ENCODE results near the gene SATB1. TPM values are rescaled to one million over a fixed set of nuclear protein-coding genes. Genes with fewer than 3 reads are reported as not detected.

SATB1 gene
- total RNA-seq, 4 donors from 2014 or later = 40.9 to 69.6 (median 41.7) TPM

GRCh38 chr3:18346097-18346496 is 79.0 kb downstream of the SATB1 start:
- Histone ChIP-seq H3K4me3 (no peak overlapping the region), H3K27me3 (no peaks in the 10 kb centered on the region), H3K9me3 (no peaks in the 10 kb centered on the region), H3K27ac (no peak overlapping the region), H3K4me1 (no peaks in the 10 kb centered on the region), H3K36me3 (peaks cover 0 to 33% of the 10 kb centered on the region in 2 donors)
- no peak for TF ChIP-seq POLR2A (IDR thresholded peaks at IDR 0.05)
- no peak for TF ChIP-seq CTCF (IDR thresholded peaks at IDR 0.05 in 4 of 5, conservative IDR thresholded peaks at IDR 0.05 in 1 of 5)
- DNase-seq (no peak), ATAC-seq (no peak)
- intact Hi-C loops (cut with DNase I; ENCODE audit: low total_unique reads) (no loop called here), in situ Hi-C loops (cut with MboI; ENCODE audit: low sequenced_read_pairs in 4 of 4) (no loop called here)

- intact Hi-C loops (cut with DNase I; ENCODE audit: low total_unique reads) (no loop called here), in situ Hi-C loops (cut with MboI; ENCODE audit: low sequenced_read_pairs in 4 of 4) (no loop called here)
- Histone ChIP-seq H3K9me3 (no peaks in the 10 kb centered on the region), H3K4me3 (no peak overlapping the region), H3K27ac (no peak overlapping the region), H3K4me1 (no peaks in the 10 kb centered on the region), H3K36me3 (peaks cover 0 to 22% of the 10 kb centered on the region in 2 donors), H3K27me3 (no peaks in the 10 kb centered on the region)
- TF ChIP-seq POLR2A (IDR thresholded peaks at IDR 0.05) (no peak), CTCF (IDR thresholded peaks at IDR 0.05 in 4 of 5, conservative IDR thresholded peaks at IDR 0.05 in 1 of 5) (no peak)
- no peak for ATAC-seq
- no peak for DNase-seq
Observed at GRCh38 chr3:18345015-18345367, 80.1 kb downstream of the SATB1 start.

- TF ChIP-seq CTCF (IDR thresholded peaks at IDR 0.05 in 4 of 5, conservative IDR thresholded peaks at IDR 0.05 in 1 of 5) (no peak), POLR2A (IDR thresholded peaks at IDR 0.05) (no peak)
- intact Hi-C loops (cut with DNase I; ENCODE audit: low total_unique reads) (no loop called here), in situ Hi-C loops (cut with MboI; ENCODE audit: low sequenced_read_pairs in 4 of 4) (no loop called here)
- no peak overlapping the region for H3K4me3 ChIP-seq
- H3K27me3 ChIP-seq = no peaks in the 10 kb centered on the region
- no peak overlapping the region for H3K27ac ChIP-seq
- DNase-seq = no peak
- H3K36me3 ChIP-seq = peaks cover 0 to 18% of the 10 kb centered on the region in 2 donors
- no peaks in the 10 kb centered on the region for H3K9me3 ChIP-seq
- no peak for ATAC-seq
- H3K4me1 ChIP-seq = no peaks in the 10 kb centered on the region
Observed at GRCh38 chr3:18344306-18345014, 80.7 kb downstream of the SATB1 start.

- TF ChIP-seq POLR2A (IDR thresholded peaks at IDR 0.05) (no peak), CTCF (IDR thresholded peaks at IDR 0.05 in 4 of 5, conservative IDR thresholded peaks at IDR 0.05 in 1 of 5) (no peak)
- Histone ChIP-seq H3K27ac (no peak overlapping the region), H3K36me3 (peaks cover 0 to 12% of the 10 kb centered on the region in 2 donors), H3K9me3 (no peaks in the 10 kb centered on the region), H3K27me3 (no peaks in the 10 kb centered on the region), H3K4me3 (no peak overlapping the region), H3K4me1 (no peaks in the 10 kb centered on the region)
- intact Hi-C loops (cut with DNase I; ENCODE audit: low total_unique reads) (no loop called here), in situ Hi-C loops (cut with MboI; ENCODE audit: low sequenced_read_pairs in 4 of 4) (no loop called here)
- ATAC-seq (no peak), DNase-seq (no peak)
Observed at GRCh38 chr3:18343809-18344208, 81.3 kb downstream of the SATB1 start.

Measured in gastrocnemius medialis (tissue), 4 donors.